GM12874 (cell line): ENCODE results near the gene YPEL4.

Source experiments
- TF ChIP-seq, protein P1 (sequence below): IDR thresholded peaks from 2 replicates; pipeline ENCODE4 v1.5.1; 2011; ENCODE audit warnings: low read depth, mild to moderate bottlenecking, control low read depth, low read length, moderate library complexity; ENCODE audit not compliant: insufficient read depth

Gene YPEL4

GRCh38 chr11:57635246-57635645 lies 14.5 kb downstream of the YPEL4 start:
- TF ChIP-seq, protein P1, sequence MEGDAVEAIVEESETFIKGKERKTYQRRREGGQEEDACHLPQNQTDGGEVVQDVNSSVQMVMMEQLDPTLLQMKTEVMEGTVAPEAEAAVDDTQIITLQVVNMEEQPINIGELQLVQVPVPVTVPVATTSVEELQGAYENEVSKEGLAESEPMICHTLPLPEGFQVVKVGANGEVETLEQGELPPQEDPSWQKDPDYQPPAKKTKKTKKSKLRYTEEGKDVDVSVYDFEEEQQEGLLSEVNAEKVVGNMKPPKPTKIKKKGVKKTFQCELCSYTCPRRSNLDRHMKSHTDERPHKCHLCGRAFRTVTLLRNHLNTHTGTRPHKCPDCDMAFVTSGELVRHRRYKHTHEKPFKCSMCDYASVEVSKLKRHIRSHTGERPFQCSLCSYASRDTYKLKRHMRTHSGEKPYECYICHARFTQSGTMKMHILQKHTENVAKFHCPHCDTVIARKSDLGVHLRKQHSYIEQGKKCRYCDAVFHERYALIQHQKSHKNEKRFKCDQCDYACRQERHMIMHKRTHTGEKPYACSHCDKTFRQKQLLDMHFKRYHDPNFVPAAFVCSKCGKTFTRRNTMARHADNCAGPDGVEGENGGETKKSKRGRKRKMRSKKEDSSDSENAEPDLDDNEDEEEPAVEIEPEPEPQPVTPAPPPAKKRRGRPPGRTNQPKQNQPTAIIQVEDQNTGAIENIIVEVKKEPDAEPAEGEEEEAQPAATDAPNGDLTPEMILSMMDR: no peak

- TF ChIP-seq, protein P1: no peak
These were observed 15.4 kb downstream of the YPEL4 start for GRCh38 chr11:57634311-57634710.

DNA sequence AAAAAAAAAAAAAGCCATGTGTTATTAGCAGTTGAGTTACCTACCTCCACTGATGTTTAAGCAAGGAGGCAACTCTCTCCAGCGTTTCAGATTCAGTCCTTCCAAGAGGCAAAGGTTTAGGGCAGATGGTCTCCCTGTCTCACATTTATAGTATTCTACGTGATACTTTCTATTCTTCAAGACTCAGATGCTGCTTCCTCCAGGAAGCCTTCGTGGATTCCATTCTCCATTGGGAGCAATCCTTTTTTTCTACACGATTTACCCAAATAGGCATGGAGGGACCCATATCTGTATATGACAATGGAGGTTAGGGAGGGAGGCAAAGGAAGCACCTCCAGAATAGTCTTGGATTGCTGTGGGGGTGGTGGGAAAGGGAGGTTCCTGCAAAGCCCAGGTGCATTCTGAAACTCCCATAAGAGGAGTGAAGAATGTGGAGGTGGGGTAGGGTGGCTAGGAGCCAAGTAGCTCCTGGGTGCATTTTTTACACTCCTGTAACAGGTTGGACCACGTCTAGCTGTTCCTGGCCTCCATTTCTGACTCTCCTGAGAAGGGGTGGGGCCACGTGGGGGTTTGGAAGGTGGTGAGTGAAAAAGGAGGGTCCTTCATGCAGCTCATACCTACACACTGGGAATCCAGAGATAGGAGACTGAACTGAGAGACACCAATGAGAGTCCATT lies 16.2 kb downstream of the YPEL4 start:
- TF ChIP-seq, protein P1: no peak

GRCh38 chr11:57632116-57632515 lies 17.6 kb downstream of the YPEL4 start:
- TF ChIP-seq, protein P1: no peak

GRCh38 chr11:57630171-57630570 lies 19.5 kb downstream of the YPEL4 start:
- TF ChIP-seq, protein P1: no peak

DNA sequence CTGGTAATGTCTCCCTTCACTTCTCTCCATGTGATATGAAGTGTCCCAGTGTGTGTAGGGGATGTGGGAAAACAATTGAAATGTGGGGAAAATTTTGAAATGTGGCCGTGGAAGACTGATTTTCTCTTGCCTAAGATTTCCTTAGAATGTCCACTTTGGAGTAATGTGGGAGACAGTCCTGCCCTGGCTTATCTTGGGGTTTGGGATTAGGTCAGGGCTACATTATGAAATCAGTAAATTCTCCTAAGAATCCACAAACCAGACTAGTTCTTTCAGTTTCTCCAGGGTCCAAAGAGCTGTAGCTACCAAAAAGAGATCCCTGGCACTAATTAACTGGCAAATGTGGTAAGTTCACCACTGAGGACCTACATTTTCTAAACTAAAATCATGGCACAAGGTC lies 22.8 kb downstream of the YPEL4 start:
- TF ChIP-seq, protein P1: no peak

GRCh38 chr11:57624864-57625263 lies 24.8 kb downstream of the YPEL4 start:
- TF ChIP-seq, protein P1: no peak
